GM15510 (cell line): ENCODE data around the gene CAPN2.

Experiments
- POLR2A ChIP-seq: IDR thresholded peaks from 3 replicates; pipeline ENCODE4 v1.6.1; 2011; ENCODE audit warnings: borderline replicate concordance; ENCODE audit not compliant: insufficient read length; ENCODE audit errors: extremely low read depth

CAPN2 gene

GRCh38 chr1:223720971-223721591 is 8.7 kb downstream of the CAPN2 start:
- TF ChIP-seq POLR2A = no peak

GRCh38 chr1:223721658-223722607 is 9.6 kb downstream of the CAPN2 start:
- no peak for TF ChIP-seq POLR2A

GRCh38 chr1:223723351-223723904 is 11.1 kb downstream of the CAPN2 start:
- TF ChIP-seq POLR2A = no peak

- no peak for TF ChIP-seq POLR2A
Measured at GRCh38 chr1:223724376-223724775, 12.0 kb downstream of the CAPN2 start.

GRCh38 chr1:223725578-223725977 is 13.2 kb downstream of the CAPN2 start:
- no peak for TF ChIP-seq POLR2A

- TF ChIP-seq POLR2A = no peak
Measured at GRCh38 chr1:223726380-223727001, 14.2 kb downstream of the CAPN2 start.

GRCh38 chr1:223727541-223727940 is 15.2 kb downstream of the CAPN2 start:
- no peak for TF ChIP-seq POLR2A

GRCh38 chr1:223729906-223730305 is 17.6 kb downstream of the CAPN2 start:
- TF ChIP-seq POLR2A = no peak

GRCh38 chr1:223730479-223731132 is 18.3 kb downstream of the CAPN2 start:
- TF ChIP-seq POLR2A = no peak

GRCh38 chr1:223731133-223731770 is 18.9 kb downstream of the CAPN2 start:
- no peak for TF ChIP-seq POLR2A

GRCh38 chr1:223732993-223733798 is 20.9 kb downstream of the CAPN2 start:
- TF ChIP-seq POLR2A = no peak

GRCh38 chr1:223733898-223734852 is 21.8 kb downstream of the CAPN2 start:
- TF ChIP-seq POLR2A = no peak
